Measurements from ENCODE around the gene RAD50.
"Not testable (repeated sequence)": the region's sequence is repeated elsewhere in the genome, so short reads cannot be mapped to it uniquely, and the experiment has no call there.

The RAD50 gene

DNA sequence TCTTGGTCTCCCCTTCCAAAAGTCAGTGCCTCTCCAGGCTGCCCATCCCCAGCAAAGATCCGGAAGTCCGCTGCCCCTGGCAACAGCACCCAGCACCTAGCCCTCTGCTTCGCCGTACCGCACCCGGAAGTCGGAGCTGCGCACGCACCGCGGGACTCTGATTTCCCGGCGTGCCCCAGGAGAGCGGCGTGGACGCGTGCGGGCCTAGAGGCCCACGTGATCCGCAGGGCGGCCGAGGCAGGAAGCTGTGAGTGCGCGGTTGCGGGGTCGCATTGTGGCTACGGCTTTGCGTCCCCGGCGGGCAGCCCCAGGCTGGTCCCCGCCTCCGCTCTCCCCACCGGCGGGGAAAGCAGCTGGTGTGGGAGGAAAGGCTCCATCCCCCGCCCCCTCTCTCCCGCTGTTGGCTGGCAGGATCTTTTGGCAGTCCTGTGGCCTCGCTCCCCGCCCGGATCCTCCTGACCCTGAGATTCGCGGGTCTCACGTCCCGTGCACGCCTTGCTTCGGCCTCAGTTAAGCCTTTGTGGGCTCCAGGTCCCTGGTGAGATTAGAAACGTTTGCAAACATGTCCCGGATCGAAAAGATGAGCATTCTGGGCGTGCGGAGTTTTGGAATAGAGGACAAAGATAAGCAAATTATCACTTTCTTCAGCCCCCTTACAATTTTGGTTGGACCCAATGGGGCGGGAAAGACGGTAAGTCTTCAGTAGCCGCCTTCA is at the start of gene RAD50:
RAD50 (plus strand) TSS at position 215 of the 715 bp plus-strand sequence; CDS start at position 563, 348 bp downstream.
- peak; percentile 97 for DNase-seq

DNA sequence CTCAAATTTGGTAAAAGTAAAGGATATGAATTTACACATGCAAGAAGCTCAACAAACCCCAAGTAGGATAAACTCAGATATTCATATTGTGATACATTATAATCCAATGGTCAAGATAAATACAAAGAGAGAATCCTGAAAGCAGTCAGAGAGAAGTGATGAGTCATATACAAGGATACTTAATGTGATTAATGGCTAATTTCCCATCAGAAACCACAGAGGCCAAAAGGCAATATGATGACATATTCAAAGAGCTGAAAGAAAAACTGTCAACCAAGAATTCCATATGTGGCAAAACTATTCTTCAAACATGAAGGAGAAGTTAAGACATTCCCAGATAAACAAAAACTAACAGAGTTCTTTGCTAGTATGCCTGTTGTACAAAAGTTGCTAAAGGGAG is 46.7 kb upstream of the RAD50 start:
- no peak for DNase-seq

DNA sequence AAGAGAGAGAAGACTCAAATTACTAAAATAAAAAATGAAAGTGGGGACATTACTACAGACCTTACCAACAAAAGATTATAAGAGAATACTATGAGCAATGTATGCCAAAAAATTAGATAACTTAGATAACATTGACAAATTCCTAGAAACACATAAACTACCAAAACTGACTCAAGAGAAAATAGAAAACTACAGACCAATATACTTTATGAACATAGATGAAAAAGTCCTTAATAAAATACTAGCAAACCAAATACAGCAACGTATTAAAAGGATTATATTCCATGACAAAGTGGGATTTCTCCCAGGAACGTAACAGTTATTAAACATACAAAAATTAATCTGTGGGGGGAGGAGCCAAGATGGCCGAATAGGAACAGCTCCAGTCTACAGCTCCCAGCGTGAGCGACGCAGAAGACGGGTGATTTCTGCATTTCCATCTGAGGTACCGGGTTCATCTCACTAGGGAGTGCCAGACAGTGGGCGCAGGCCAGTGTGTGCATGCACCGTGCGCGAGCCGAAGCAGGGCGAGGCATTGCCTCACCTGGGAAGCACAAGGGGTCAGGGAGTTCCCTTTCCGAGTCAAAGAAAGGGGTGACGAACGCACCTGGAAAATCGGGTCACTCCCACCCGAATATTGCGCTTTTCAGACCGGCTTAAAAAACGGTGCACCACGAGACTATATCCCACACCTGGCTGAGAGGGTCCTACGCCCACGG is 43.0 kb upstream of the RAD50 start:
- DNase-seq = not testable (repeated sequence)

DNA sequence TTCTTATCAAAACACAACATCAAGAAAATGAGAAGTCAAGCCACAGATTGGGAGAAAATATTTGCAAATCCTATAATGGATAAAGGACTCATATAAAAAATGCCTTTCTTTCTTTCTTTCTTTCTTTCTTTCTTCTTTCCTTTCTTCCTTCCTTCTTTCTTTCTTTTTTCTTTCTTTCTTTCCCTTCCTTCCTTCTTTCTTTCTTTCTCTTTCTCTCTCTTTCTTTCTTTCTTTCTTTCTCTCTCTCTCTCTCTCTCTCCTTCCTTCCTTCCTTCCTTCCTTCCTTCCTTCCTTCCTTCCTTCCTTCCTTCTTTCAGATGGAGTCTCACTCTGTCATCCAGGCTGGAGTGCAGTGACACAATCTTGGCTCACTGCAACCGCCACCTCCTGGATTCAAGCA is 34.7 kb upstream of the RAD50 start:
- not testable (repeated sequence) for DNase-seq

DNA sequence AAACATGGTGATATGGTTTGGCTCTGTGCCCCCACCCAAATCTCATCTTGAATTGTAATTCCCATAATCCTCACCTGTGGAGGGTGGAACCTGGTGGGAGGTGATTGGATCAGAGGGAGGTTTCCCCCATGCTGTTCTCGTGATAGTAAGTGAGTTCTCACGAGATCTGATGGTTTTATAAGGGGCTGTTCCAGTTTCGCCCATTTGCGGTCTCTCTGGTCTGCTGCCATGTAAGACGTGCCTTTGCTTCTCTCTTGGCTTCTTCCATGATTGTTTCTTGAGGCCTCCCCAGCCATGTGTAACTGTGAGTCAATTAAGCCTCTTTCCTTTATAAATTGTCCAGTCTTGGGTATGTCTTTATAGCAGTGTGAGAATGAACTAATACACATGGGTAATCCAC is 31.9 kb upstream of the RAD50 start:
- DNase-seq = not testable (repeated sequence)

DNA sequence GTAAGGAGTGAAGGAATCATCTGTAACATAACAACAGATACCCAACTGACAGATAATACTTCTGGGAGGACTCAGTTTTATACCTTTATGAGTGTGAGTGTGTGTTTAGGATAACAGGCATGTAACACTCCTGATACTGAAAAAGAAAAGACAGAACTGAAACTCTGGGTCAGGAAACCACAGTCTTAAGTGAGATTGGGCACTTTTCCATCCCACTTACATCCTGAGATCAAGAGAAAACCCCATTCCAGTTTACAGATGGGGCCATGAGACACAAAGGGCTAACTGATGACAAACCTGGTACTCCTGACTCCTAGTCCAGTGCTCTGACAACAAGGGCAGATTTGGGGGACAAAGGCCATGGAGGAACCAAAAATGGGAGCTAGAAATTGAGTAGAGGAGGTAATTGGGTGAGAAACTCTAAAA is 31.5 kb upstream of the RAD50 start:
- DNase-seq = peak; percentile 73

- DNase-seq = peak; percentile 59
These were observed 30.3 kb upstream of the RAD50 start for GRCh38 chr5:132526290-132526973.

DNA sequence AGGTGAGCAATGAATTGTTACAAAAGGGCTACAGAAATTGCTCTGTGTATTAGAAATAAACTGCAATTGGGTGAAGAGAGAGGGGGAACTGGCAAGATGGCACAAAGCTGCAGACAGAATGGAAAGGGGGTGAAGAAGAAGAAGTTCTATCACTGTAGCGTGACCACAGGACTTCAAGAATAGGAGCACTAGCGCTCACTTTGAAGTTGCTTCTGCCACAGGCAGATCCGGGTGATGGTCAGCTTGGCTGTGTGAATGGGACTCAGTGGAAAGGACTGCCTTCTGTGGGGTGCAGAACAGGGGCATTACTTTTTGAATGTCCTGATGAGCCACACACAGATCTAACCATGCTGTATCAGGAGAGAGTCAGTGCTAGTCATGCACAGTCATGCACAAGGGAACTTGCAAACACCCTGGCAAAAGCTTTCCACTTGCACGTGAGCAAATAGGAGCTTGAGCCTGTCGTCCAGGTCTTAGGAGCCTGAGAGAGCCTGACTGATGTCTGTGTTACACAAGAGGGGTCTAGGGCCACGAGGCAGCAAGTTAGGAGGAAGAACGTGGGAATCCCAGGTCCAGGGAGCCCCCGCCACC is 29.7 kb upstream of the RAD50 start:
- DNase-seq = no peak

- no peak for DNase-seq
These were observed 28.8 kb upstream of the RAD50 start for GRCh38 chr5:132528021-132528420.

- DNase-seq = peak; percentile 60
These were observed 27.7 kb upstream of the RAD50 start for GRCh38 chr5:132528866-132529634.

GRCh38 chr5:132530946-132531345 is 25.8 kb upstream of the RAD50 start:
- DNase-seq = peak; percentile 45

- no peak for DNase-seq
These were observed 17.1 kb upstream of the RAD50 start for GRCh38 chr5:132539716-132540115.

DNA sequence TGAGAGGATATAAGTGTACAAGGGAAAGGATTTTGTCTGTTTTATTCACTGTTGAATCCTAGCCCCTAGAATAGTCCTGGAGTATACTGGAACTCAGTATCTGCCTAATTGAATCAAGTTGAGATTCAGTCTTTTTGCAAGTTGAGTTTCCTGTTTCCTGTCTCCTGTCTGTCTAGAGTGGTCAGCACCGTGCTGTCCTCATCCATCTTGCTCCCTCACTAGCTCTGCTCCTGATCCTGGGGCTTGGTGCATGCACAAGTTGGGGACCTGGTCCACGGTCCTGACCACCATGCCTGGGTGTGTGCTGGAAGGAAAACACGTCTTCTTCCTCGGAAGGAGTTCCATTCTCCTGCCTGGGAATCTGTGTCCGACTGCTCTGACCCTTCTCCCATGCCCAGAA is 16.6 kb upstream of the RAD50 start:
- DNase-seq = no peak

DNA sequence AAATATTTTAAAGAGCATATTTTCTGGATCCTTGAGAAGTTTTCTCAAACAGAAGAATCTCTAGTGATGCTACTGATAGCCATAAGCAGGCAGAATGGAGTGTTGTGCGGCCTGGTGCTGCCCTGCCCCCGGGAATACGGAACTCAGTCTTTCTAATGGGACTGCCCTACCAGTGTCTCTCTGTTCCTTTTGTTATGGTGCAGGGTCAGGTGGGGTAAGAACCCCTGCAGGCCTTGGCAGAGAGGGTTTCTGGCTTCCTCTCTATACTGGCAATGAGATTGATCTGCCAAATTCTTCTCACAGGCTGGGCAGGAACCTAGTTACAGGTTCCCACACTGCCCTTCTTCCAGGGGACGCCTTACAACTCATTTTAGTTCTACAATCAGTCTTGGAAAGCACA is 16.0 kb upstream of the RAD50 start:
- DNase-seq = no peak

DNA sequence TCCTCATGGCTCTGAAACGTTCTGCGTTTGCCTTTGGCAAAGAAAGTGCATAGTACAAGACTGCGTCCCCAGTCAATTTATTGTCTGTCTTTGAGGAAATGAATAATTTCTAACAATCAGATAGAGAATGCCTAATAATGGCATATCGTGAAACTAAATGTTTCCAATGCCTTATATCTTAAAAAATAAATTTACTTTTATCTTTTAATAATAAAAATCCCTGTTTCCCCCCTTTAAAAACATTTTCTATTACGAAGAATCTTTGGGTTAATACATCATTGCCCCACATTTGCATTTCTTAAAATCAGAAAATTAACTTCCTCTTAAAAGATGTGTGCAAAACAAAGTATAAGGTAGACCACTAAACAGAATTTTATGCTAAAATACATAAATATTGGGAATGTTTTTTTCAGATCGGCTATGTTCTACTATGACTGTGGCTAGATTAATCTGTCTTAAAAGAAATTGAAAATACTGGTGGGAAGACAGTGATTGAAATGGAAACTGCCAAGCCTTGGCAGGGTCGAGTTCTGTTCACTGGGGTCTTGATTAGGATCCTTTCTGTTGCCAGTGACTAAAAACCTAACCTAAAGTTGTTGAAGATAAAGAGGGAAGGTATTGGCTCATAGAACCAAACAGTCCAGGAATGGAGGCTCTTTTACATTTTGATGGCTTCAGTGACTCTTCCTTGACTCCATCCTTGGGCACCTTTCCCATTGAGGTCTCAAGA is 13.1 kb upstream of the RAD50 start, which contains the start of gene IL5:
IL5 (minus strand) TSS at position 51 of the 730 bp plus-strand sequence; CDS start at position 7, 44 bp downstream.
- DNase-seq = peak; percentile 42

- peak; percentile 63 for DNase-seq
These were observed 10.7 kb upstream of the RAD50 start for GRCh38 chr5:132546108-132546507.

DNA sequence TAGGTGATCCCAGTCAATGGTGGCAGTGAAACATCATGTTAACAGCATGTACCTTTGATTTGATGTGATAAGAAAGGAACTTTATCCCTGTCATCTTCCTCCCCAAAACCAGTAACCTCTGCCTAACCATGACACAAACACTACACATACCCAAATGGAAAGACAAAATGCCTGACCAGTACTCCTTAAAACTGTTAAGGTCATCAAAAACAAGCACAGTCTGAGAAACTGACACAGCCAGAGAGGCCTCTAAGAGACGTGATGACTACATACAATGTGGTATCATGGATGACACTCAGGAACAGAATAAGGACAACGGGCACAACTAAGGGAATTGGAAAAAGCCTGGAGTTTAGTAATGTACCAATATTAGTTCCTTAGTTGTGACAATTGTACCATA is 9.5 kb upstream of the RAD50 start:
- no peak for DNase-seq

DNA sequence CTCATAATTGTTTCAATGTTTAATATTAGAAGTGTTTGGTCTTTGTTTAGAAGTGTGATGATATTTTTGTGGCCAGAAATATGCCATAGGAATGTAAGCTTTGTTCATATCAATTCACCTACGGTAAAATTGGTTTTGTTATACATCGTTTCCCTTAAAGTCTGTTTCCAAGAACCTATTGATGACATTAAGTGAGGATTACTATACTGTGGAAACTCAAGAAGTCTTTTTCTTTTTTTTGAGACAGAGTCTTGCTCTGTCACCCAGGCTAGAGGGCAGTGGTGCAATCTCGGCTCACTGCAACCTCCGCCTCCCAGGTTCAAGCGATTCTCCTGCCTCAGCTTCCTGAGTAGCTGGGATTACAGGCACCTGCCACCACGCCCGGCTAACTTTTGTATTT is 7.9 kb upstream of the RAD50 start:
- DNase-seq = not testable (repeated sequence)

DNA sequence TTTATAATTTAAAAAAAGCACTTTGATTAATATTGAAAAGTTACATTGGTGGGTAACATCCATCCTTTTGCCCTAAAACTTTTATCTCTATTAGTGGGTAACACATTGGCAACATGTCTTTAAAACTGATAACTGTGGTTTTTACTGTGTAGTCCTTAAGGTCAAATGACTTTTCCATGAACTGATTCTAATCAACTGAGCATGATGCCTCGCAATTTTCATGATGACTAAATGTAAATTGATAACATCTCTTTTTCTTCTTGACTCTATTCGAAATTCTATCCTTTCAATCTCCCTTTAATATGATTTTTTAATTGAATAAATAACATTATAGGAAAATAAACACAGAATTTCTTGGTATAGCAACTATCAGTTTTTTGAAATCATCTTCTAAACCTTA is 7.2 kb upstream of the RAD50 start:
- peak; percentile 35 for DNase-seq

DNA sequence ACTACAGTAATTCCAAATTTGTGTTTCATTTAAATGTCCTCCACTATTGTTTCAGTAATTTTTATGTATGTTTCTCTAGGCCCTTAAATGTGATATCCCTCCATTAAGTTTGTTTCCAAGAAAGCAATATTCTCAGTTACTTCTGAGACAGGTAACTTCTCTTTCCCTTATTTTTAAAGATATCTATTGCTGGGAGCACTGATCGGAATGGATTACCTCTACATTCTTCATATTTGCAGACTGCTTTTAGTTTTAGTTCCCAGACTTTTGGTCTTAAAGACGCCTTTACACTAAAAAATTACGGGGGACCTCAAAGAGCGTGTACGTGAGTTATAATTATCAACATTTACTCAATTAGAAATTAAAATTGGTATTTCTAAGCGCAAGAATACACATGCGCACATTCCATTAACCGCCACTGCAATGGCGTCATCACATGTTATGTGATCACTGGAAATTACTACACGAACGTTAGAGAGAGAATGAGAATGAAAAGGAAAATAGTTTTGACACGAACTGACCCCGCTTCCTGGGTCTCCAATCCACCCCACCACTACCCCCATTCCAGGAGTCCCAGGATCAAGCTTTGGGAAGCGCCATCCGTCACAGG is 519 bp upstream of the RAD50 start:
- DNase-seq = no peak

DNA sequence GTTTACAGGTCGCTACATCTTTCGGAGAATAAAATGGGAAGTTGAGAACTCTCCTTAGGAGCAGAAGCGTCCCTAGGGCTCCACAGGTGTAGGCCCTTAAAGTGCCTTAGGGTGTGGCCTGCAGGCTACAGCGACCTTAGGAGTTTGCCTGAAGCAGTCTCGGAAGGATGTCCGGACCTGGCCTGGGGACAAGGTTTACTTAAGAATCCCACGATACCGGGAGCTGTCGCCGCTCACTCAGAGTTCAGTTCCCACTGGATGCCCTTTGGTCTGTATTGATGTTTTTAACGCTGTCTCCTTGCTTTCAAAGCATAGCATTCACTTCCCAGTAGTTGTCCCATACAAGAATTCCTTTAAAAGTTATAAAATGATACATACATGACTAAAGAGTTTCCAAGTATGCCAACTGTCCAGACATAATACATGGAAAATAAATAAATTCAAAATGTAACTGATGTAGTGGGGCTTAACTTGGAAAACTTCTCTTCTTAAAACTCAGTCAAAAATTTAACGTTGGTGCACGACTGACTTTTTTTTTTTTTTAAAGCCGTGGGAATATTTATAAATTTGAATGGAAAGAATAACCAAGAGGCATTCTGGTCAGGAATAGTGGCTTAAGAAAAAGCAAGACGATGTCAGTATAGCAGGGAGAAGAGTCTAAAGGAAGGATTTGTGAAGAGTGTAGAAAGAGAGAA is 848 bp downstream of the RAD50 start:
- DNase-seq = peak; percentile 65

All from activated CD4-positive, alpha-beta T cell treated with anti-CD3 and anti-CD28 coated beads, Interleukin-10, Interleukin-2, amounts not matched to agents 100 ng/mL and 50 ng/mL, durations not matched to agents 16 hours and 8 hours (primary cell).